GM21360 (cell line): Measurements from ENCODE around the gene CFAP97D1.
"Not testable (repeated sequence)": the region's sequence is repeated elsewhere in the genome, so short reads cannot be mapped to it uniquely, and the experiment has no call there.

ENCODE experiments used
- ATAC-seq: cut with Tn5 transposase; IDR thresholded peaks from one replicate; pipeline ENCODE4 v1.9.1; 2021; ENCODE audit warnings: mild to moderate bottlenecking, moderate library complexity; ENCODE audit not compliant: unreplicated experiment

CFAP97D1 gene

DNA sequence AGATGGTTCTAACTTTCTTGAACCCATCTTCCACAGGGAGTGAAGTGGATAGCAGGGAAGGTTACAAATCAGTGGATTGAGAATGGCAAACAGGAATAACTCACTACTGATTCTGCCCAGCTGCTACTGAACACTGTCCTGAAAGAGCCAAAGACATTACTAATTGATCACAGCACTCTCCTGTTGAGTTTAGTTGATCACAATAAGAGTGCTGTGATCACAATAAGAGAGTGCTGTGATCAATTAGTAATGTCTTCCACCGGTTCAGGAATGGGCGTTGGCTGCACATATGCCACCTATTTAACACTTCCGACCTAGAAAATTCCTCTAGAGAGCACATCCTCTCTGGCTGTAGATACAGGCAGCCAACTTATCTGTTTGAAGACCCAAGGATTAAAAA lies 11.4 kb downstream of the CFAP97D1 start:
- ATAC-seq: no peak

DNA sequence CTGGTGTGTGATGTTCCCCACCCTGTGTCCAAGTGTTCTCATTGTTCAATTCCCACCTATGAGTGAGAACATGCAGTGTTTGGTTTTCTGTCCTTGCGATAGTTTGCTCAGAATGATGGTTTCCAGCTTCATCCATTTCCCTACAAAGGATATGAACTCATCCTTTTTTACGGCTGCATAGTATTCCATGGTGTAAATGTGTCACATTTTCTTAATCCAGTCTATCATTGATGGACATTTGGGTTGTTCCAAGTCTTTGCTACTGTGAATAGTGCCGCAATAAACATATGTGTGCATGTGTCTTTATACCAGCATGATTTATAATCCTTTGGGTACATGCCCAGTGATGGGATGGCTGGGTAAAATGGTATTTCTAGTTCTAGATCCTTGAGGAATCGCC lies 12.4 kb downstream of the CFAP97D1 start:
- not testable (repeated sequence) for ATAC-seq

DNA sequence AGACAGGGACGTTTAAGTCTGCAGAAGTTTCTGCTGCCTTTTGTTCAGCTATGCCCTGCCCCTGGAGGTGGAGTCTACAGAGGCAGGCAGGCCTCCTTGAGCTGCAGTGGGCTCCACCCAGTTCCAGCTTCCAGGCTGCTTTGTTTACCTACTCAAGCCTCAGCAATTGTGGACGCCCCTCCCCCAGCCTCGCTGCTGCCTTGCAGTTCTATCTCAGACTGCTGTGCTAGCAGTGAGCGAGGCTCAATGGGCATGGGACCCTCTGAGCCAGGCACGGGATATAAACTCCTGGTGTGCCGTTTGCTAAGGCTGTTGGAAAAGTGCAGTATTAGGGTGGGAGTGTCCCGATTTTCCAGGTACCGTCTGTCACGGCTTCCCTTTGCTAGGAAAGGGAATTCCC lies 17.8 kb downstream of the CFAP97D1 start:
- not testable (repeated sequence) for ATAC-seq

DNA sequence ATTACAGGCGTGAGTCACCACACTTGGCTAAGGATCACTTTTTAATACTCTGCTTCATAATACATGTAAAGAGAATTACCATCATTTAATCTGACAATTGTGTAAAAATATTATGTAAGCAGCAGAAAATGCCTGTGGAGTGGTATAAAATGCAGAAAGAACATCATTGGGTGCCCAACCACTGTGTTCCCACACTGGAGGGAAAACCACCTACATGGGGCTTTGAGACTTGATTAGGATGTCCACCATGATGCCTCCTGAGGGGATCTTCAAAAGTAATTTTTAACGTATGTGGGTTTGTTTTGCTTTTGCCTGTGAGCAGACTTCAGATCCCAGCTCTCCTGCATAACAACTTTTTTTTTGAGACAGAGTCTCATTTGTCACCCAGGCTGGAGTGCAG lies 18.8 kb downstream of the CFAP97D1 start:
- ATAC-seq: no peak

DNA sequence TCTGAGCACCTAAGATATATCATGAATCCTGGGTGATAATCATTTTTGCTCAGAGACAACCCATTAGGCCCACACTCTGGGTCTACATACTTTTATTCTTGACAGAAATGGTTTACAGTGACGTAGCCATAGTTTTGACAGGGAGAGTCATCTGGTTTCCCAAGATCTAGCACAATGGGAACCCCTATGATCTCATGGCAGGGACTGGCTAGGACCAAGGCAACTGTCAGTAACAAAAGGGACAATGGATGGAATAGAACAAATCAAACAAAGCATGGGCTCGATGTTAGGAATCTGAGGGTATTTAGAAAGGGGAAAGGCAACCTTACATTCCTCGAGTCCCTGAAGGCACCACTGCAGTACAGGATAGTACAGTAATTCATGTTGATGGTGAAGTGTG lies 20.5 kb downstream of the CFAP97D1 start:
- ATAC-seq: no peak

DNA sequence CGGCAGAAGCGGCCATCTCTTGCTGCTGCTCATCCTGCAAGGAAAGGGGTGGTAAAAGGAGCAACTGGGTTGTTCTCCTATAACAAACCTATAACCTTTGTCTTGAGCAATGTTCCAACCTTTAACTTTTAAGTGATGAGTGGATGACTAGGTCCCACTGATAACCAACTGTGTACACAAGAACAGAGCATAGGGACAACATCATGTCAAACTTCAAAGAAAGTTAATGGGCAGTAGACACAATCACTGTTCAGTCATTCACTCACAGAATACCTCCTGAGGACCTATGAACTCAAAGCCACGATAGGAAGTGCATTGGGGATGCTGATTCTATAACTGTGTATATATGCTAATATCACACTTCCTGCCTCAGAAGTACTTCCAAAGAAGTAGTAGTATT lies 21.6 kb downstream of the CFAP97D1 start:
- no peak for ATAC-seq

DNA sequence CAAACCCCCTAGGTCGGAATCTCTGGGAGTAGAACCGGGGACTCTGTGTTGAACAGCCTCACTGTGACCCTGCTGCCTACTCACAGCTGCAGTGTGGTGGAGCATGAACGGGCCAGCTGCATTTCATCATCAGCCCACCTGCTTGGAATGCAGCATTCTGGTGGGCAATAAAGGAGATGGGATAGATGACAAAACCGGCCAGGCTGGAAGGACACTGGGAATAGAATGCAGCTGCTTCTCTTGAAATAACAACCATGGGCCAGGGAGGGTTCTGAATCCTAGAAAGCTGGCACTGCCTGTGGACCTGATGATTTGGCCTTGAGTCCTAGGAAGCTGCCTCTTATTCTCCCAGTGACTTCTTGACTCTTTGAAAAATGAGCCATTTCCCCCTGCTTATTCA lies 23.5 kb downstream of the CFAP97D1 start:
- ATAC-seq: no peak

DNA sequence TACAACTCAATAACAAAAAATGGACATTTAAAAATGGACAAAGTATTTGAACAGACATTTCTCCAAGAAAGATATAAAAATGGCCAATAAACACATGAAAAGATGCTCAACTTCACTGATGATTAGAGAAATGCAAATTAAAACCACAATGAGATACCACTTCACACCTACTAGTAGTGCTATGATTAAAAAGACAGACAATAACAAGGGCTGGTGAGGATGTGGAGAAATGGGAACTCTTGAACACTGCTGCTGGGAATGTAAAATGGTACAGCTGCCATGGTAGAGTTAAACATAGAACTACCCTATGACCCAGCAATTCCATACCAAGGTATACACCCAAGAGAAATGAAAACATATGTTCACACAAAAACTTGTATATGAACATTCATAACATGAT lies 24.9 kb downstream of the CFAP97D1 start:
- no peak for ATAC-seq

DNA sequence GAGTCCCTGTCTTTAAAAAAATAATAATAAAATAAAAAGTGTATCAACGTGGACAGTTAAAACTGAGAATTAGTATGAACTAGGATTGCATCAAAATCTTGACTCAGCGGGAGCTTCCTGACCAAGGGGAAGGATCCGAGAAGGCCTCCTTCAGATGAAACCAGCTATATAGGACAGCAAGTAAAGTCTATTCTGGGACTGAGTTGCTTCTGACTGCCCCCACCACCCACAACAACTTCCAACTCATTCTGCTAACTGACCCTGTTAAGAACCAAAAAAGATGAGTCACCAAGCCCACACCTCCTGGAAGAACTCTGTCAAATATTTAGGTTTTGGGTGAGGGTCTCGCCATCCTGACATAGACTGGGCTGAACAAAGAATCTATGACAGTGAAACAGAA lies 27.8 kb downstream of the CFAP97D1 start:
- no peak for ATAC-seq

DNA sequence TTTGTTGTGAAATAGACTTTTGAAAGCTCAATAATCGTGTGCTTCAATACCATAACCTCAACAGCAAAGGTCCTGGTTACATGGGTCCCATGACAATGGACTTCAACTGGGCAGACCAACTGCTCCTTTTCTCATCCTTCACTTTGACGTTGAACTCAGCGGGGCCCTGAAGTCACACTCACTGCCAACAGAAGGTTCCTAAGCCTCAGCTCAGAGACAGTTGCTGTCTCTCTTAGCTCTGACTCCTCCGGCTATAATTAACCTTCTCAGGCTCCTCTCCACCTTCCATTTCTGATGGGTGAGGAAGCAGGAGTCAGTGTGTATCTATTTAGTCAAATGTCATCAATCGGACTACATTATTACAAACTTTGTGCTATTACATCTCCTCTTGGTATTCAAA lies 28.9 kb downstream of the CFAP97D1 start:
- ATAC-seq: no peak

DNA sequence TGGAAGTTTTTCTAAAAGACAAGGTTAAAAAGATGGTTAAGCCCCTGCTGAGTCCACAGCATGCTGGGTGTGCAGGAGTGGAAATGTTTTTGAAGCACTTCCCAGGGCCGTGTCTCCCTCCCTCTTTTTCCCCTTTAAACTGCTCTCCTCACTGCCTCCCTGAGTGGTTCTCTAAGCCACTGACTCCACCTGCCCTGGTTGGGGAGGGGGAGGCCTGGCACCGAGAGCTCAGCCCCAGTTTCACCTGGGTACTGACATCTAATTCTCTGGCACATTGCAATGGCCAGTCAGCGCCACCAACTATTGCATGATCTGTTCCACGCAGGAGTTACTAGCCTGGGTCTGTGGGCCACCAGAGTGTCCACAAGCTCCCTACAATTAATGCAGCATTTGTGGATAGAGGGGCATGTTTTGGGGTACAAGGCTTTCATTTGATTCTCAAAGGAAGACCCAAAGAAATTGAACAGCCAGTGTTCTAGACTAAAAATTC lies 30.0 kb downstream of the CFAP97D1 start:
- ATAC-seq: no peak

DNA sequence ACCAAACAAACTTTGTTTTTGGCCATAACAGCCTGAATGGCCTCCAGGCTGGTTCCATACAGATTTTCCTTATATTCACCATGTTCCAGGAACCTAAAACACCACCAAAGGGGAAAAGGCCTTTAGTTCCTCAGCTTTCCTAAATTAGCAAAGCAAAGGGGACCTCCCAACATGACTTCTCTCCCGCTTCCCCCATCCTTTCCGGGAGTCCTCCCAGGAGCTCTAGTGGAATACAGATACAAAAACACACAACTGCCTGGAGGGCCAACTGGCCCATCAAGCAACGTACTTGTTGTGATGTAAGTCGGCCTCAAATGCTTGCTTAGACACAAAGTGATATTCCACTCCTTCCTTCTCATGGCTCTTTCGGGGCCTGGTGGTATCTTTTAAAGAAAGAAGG lies 30.6 kb downstream of the CFAP97D1 start:
- no peak for ATAC-seq

DNA sequence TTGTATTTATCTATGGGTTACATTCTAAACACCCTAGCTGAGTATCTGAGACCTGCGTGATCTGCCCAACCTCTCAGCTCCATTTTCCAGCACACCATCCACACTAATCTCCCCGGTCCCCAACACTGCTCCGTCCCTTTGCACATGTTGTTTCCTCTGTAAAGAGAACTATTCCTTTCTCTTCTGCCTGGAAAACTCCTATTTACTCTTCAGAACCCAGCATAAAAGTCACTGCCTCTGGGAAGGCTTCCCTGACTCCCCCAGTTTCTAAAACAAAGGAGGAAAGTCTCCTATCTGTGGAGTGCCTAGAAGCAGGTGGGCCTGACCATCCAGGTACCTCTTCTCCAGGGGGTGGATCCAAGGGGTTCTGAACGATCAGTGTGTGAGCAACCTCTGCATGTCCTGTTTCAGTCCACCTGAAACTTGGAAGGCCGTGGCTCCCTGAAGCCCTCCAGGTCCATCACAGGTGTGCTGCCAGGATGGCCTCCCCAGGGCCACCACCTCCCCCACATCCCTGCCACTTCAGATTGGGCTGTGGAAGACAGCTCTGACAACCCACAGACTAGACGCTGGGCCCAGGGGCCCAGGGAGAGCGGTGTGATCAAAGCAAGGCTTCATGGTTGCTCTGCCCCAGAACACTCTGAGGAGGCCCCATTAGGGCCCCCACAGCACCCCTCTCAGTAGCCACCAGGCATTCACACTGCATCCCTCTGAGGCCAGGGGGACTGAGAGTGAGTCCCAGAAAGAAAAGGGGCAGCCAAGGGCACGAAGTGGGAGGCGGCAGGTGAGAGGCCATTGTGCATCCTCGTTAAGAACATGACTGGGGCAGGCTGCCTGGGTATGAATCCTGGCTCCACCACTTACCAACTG lies 32.4 kb downstream of the CFAP97D1 start:
- no peak for ATAC-seq

DNA sequence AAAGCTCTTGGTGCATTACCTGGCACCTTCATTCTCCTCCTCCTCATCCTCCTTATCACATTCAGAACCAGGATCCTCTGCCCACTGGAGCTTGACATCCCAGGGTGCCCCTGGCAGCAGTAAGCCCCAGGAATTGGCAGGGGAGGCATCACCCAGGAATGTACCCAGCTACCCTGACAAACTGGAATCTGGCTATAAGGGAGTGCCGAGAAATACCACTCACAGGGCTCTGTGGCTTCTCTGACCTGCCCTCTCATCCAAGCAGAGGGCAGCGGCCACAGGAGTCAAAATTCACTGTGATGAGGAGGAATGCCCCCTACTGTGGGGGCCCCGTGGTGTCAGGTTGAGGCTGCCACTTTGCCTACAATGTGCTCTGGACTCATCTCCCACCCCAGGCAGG lies 33.2 kb downstream of the CFAP97D1 start:
- ATAC-seq: no peak

DNA sequence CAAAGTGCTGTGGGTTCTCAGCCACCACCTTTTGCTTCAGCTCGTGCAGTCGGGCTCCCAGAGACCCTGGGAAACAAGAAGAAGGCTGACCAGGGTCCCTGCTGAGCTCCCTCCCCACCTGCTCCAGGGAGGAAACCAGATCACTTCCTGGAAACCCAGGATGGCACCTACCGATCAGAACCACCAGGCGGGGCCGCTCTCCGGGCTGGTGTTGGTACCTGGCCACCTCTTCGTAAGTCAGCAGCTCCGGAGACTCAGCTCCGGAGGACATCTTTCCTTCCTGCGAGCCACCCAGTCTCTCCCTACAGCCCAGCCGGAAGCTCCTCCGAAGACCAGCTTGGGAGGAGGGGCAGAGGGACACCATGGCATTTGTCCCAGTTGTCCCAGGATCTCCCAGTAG lies 33.8 kb downstream of the CFAP97D1 start:
- no peak for ATAC-seq

DNA sequence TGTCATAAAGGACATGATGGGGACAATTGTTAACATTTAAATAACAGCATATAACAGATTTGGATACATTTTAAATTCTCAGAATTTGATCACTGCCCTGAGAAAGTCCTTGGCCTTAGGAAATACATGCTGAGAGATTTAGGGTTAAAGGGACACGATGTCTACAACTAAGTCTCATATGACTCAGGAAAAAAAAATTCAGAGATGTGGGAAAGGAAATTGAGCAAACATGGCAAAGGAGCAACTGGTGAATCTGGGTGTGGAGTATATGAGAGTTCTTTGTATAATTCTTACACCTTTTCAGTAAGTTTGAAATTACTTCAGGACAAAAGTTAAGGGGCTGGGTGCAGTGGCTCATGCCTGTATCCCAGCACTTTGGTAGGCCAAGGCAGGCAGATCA lies 34.5 kb downstream of the CFAP97D1 start:
- ATAC-seq: no peak

DNA sequence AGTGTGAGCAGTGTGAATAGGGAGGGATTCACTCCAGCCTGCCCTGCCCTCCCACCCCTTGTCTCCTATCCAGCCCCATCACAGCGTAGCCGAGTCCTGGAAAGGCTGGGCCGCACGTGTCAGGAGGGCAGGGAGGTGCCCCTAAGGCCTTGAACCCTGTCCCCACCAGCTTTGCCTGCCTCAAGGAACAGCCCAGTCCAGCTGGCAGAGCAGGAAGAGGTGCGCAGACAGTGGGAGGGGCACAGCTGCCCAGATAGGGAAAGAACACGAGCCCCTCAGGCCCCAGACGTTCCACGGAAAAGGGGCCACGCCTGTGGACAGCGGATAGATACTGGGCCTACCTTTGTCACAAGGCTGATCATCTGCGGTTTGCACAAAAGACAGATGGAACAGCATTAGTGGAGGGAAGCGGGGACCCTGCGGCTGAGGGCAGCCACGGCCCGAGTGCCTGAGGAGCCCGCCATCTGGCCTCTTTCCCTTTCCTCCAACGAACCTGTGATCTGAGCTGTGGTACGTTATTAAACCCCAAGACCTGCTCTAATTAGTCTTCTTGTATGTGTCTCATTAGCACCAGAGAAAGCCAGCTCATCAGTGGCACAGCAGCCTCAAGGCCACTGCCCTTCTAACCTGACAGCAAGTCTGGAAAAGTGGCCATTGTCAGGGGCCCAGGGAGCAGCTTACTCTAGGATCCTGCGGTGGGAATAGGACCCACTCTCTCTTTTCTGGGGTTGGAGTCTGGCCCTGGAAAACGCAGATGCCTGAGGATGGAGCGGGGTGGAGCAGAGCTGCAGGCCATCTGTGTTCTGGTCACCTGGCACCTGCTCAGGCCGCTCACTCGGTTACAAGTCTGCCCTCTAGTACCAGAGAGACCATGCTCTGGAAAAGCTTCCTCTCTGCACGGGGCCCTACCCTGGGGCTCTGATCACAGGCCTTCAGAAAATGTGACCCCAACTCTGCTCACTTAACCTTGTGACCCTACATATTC lies 36.4 kb downstream of the CFAP97D1 start:
- ATAC-seq: no peak

DNA sequence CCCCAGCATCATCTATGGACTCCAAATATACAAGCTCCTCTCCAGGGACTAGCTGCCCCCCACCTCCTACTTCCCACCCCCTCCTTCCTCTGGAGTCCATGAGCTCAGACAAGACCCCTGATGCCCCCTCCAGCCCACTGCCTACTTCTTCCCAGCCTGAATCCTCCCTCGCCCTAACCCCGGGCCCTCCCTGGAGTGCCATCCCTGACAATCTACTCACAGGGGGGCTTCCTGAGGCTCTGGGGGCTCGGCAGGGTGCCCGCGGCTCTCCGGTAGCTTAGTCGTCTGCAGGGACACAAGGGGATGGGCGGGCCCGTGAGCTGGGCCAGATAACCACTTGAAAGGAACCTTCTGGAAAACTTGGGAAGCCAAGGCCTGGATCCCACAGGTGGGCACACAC lies 37.6 kb downstream of the CFAP97D1 start:
- ATAC-seq: no peak

DNA sequence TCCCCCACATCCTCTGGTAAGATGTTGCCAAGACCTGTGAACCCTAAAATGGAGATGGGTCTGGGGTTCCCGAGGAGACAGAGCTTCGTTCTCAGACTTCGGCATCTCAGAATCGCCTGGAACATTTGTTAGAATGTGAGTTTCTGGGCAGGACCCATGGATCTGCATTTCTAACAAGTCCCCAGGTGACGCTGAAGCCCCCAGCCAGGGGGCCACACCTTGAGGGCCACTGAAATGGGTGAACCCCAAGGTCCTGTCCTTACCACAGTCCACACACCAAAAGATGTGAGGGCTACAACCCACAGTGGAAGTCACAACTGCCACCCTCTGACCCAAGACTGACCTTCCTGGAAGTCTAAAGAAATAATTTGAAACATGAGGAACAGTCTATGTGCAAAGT lies 38.7 kb downstream of the CFAP97D1 start:
- no peak for ATAC-seq

DNA sequence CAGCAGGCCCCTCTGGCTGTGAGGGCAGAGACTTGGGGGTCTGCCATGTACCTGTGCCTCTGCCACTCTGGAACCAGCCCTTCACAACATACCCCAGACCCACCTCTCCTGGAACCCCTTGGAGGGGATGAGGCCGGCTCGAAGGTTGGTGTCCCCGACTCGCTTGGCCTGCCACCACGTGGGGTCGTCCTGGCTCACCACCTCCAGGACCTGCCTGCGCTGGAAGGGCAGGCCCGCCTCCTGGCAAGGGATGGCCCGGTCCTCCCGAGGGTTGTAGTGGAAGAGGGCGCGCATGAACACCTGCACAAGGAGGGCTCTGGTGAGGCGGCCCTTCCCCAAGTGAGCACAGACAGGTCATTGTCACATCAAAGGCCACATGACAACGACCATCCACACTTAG lies 40.5 kb downstream of the CFAP97D1 start:
- no peak for ATAC-seq

DNA sequence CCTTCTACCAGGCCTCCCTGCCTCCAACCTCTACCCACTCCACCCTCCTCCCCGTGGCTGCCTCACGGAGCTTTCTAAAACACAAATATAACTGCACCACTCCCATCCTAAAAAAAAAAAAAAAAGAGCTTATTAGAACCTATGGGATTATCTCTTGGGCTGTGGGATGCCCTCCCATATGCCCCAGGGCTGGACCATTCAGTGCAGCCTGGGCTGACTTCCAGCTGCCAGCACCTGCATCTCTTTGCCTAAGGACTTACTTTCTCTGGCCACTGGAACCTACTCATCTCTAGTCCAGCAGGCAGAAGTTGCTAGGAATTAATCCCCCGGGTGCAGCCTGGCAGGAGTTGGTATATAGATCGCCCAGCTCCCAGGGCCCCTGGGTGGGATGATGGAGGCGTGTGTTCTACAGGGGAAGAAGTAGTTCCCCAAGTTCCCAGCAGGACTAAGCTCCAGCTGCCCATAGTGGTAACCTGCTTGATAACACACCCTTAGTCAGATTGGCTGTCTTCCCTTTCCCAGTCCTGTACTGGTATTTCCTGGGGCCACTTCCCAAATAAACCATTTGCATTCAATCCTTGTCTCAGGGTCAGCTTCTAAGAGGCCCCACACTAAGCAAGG lies 42.4 kb downstream of the CFAP97D1 start:
- ATAC-seq: no peak
